IMR-90 (cell line): ENCODE data around the gene EGLN1. TPM values are rescaled to one million over a fixed set of nuclear protein-coding genes. Genes with fewer than 3 reads are reported as not detected.

Experiments used
- ATAC-seq: fragments of 200-7000 bp; cut with Tn5 transposase; 2 replicates; pipeline ENCODE4 v1.9.1; 2020; ENCODE audit warnings: low read depth, mild to moderate bottlenecking, moderate library complexity
- BruUV-seq: library from RNA; stranded (reverse); fragments of 400-500 nt; replicated peaks from 2 replicates; lab custom pipeline; 2021; lab: Mats Ljungman, UMichigan
- CTCF ChIA-PET: fragments of 300-600 bp; formaldehyde crosslinking; extraction: SDS; loops from one replicate; lab custom pipeline; 2021; ENCODE audit warnings: antibody characterized with exemption; lab: Yijun Ruan, JAX
- POLR2A ChIA-PET: fragments of 300-600 bp; sonication (Branson Sonifier 250); formaldehyde crosslinking; loops from one replicate; lab custom pipeline; 2022; ENCODE audit warnings: antibody characterized with exemption; ENCODE audit not compliant: unreplicated experiment; lab: Charles Lee
- DNase-seq: peaks from one replicate; pipeline ENCODE4 v3.0.0; 2013
- H2AFZ ChIP-seq: replicated peaks from 2 replicates; pipeline ENCODE3; 2013; ENCODE audit warnings: low read length, mild to moderate bottlenecking; ENCODE audit not compliant: poor library complexity
- H2AK5ac ChIP-seq: 2 replicates; pipeline ENCODE4 v1.6.1; 2013; ENCODE audit warnings: low read depth, low read length, inconsistent platforms
- H2AK9ac ChIP-seq: replicated peaks from 2 replicates; pipeline ENCODE3; 2013; ENCODE audit warnings: mild to moderate bottlenecking, low read depth, low read length, moderate library complexity; ENCODE audit not compliant: poor library complexity
- H2BK120ac ChIP-seq: 2 replicates; pipeline ENCODE4 v1.6.1; 2013; ENCODE audit warnings: low read depth, low read length, inconsistent platforms
- H2BK15ac ChIP-seq: 3 replicates; pipeline ENCODE4 v1.6.1; 2013; ENCODE audit warnings: low read depth, low read length, inconsistent platforms
- H2BK20ac ChIP-seq: 2 replicates; pipeline ENCODE4 v1.6.1; 2013; ENCODE audit warnings: low read depth, mild to moderate bottlenecking, inconsistent platforms, low read length, moderate library complexity
- H2BK5ac ChIP-seq: 2 replicates; pipeline ENCODE4 v1.6.1; 2013; ENCODE audit warnings: mild to moderate bottlenecking, low read depth, low read length, inconsistent platforms; ENCODE audit not compliant: poor library complexity, severe bottlenecking
- H3K14ac ChIP-seq: replicated peaks from 2 replicates; pipeline ENCODE4 v1.6.1; 2013; ENCODE audit warnings: low read depth, low read length, inconsistent platforms
- H3K18ac ChIP-seq: 2 replicates; pipeline ENCODE4 v1.6.1; 2013; ENCODE audit warnings: low read depth, low read length, control low read depth
- H3K23ac ChIP-seq: 2 replicates; pipeline ENCODE4 v1.6.1; 2013; ENCODE audit warnings: low read depth, low read length, inconsistent platforms
- H3K27ac ChIP-seq: 2 replicates; pipeline ENCODE4 v1.5.1; 2013; ENCODE audit warnings: mild to moderate bottlenecking, control low read depth, low read length; ENCODE audit not compliant: insufficient read depth
- H3K27me3 ChIP-seq: 2 replicates; pipeline ENCODE4 v1.6.1; 2013; ENCODE audit warnings: low read length; ENCODE audit not compliant: control insufficient read depth, insufficient read depth
- H3K36me3 ChIP-seq: 2 replicates; pipeline ENCODE4 v1.6.1; 2013; ENCODE audit warnings: low read length, mixed read lengths; ENCODE audit not compliant: control insufficient read depth, insufficient read depth
- H3K4ac ChIP-seq: 2 replicates; pipeline ENCODE4 v1.6.1; 2013; ENCODE audit warnings: low read depth, low read length, inconsistent platforms
- H3K4me1 ChIP-seq: 2 replicates; pipeline ENCODE4 v1.6.1; 2013; ENCODE audit warnings: low read length, mixed read lengths; ENCODE audit not compliant: control insufficient read depth, insufficient read depth
- H3K4me2 ChIP-seq: 2 replicates; pipeline ENCODE4 v1.6.1; 2013; ENCODE audit warnings: low read depth, mild to moderate bottlenecking, control low read depth, low read length, moderate library complexity
- H3K4me3 ChIP-seq: 2 replicates; pipeline ENCODE4 v1.5.1; 2013; ENCODE audit warnings: low read depth, mild to moderate bottlenecking, control low read depth, low read length, moderate library complexity; ENCODE audit not compliant: insufficient read depth
- H3K56ac ChIP-seq: 2 replicates; pipeline ENCODE4 v1.6.1; 2013; ENCODE audit warnings: low read length, inconsistent platforms; ENCODE audit not compliant: insufficient read depth; ENCODE audit errors: extremely low read depth
- H3K79me1 ChIP-seq, 2 experiments: 2 replicates each; pipeline ENCODE4 v1.6.1; 2013; ENCODE audit warnings: low read length in 2 of 2, inconsistent platforms in 1 of 2, low read depth in 1 of 2
- H3K9ac ChIP-seq: 2 replicates; pipeline ENCODE4 v1.6.1; 2013; ENCODE audit warnings: low read depth, low read length, control low read depth
- H3K9me1 ChIP-seq: 2 replicates; pipeline ENCODE4 v1.6.1; 2013; ENCODE audit warnings: low read length, inconsistent platforms; ENCODE audit not compliant: insufficient read depth
- H3K9me3 ChIP-seq: 2 replicates; pipeline ENCODE4 v1.6.1; 2013; ENCODE audit warnings: low read length; ENCODE audit not compliant: control insufficient read depth, insufficient read depth
- H4K20me1 ChIP-seq: 2 replicates; pipeline ENCODE4 v1.6.1; 2013; ENCODE audit warnings: low read length, inconsistent platforms; ENCODE audit not compliant: insufficient read depth
- H4K5ac ChIP-seq: 2 replicates; pipeline ENCODE4 v1.6.1; 2013; ENCODE audit warnings: mild to moderate bottlenecking, low read depth, low read length, control low read depth
- H4K8ac ChIP-seq, 2 experiments: 2 replicates each; pipeline ENCODE4 v1.6.1; 2013; ENCODE audit warnings: low read depth in 2 of 2, low read length in 2 of 2, control low read depth in 1 of 2, inconsistent platforms in 1 of 2
- H4K91ac ChIP-seq: 2 replicates; pipeline ENCODE4 v1.6.1; 2013; ENCODE audit warnings: low read depth, low read length, inconsistent platforms; ENCODE audit not compliant: insufficient read depth
- BHLHE40 ChIP-seq: fragments of 150-350 bp; IDR thresholded peaks from 2 replicates; pipeline ENCODE4 v1.6.1; 2016; ENCODE audit warnings: mild to moderate bottlenecking, low read depth, low read length
- CHD1 ChIP-seq: IDR thresholded peaks from 2 replicates; pipeline ENCODE4 v1.6.1; 2012; ENCODE audit warnings: low read depth, low read length, improper control_type of control experiment
- MAZ ChIP-seq: IDR thresholded peaks from 2 replicates; pipeline ENCODE4 v1.6.1; 2012; ENCODE audit warnings: low read depth, mild to moderate bottlenecking, low read length, improper control_type of control experiment, moderate library complexity, borderline replicate concordance
- MXI1 ChIP-seq: IDR thresholded peaks from 2 replicates; pipeline ENCODE4 v1.6.1; 2012; ENCODE audit warnings: low read depth, mild to moderate bottlenecking, low read length, moderate library complexity, borderline replicate concordance
- NFE2L2 ChIP-seq: fragments of 150-350 bp; IDR thresholded peaks from 2 replicates; pipeline ENCODE4 v1.6.1; 2016; ENCODE audit warnings: low read depth, mild to moderate bottlenecking, low read length
- POLR2A ChIP-seq: IDR thresholded peaks from 2 replicates; pipeline ENCODE4 v1.6.1; 2012; ENCODE audit warnings: mild to moderate bottlenecking, low read depth, low read length
- RAD21 ChIP-seq: IDR thresholded peaks from 2 replicates; pipeline ENCODE4 v1.6.1; 2012; ENCODE audit warnings: low read length, improper control_type of control experiment
- RCOR1 ChIP-seq: IDR thresholded peaks from 2 replicates; pipeline ENCODE4 v1.6.1; 2012; ENCODE audit warnings: mild to moderate bottlenecking, low read length, improper control_type of control experiment; ENCODE audit not compliant: insufficient replicate concordance
- WGBS, 2 experiments: methylation state at CpG; one replicate each; pipeline versions ENCODE4 v1.1.5 to v1.1.7; 2013; ENCODE audit warnings: missing lambda C conversion rate in 2 of 2; ENCODE audit not compliant: insufficient read length in 1 of 2; ENCODE audit errors: extremely low coverage in 2 of 2; 5-methylcytosine and 5-hydroxymethylcytosine counted together
- dilution Hi-C: fragments of 300-500 bp; cut with HindIII; formaldehyde crosslinking; loops from one replicate; pipeline ENCODE4 v1.14.3; 2018; ENCODE audit warnings: low sequenced_read_pairs; ENCODE audit not compliant: unreplicated experiment
- in situ Hi-C: fragments of 300-500 bp; cut with MboI; formaldehyde crosslinking; loops from 3 replicates; pipeline ENCODE4 v1.14.3; 2019; ENCODE audit warnings: low sequenced_read_pairs, inconsistent platforms, mixed read lengths
- intact Hi-C: fragments of 100-400 bp; cut with micrococcal nuclease; formaldehyde crosslinking; loops from 2 replicates; pipeline ENCODE4 v1.10.0; 2022
- polyA plus RNA-seq, 3 experiments: library from polyadenylated mRNA; depleted of rRNA; stranded (reverse); fragments of >200 nt; gene quantifications; 2 replicates each; pipeline ENCODE4 v1.2.3, GENCODE V29; 2012; ENCODE audit warnings: low replicate concordance in 1 of 3
- total RNA-seq: library from RNA; depleted of rRNA; stranded (reverse); fragments of >200 nt; gene quantifications from 2 replicates; pipeline ENCODE4 v1.2.3, GENCODE V29; 2012
- TF ChIP-seq, protein P1 (sequence below): conservative IDR thresholded peaks from 2 replicates; pipeline ENCODE4 v1.5.1; 2012; ENCODE audit warnings: mild to moderate bottlenecking, low read depth, low read length, improper control_type of control experiment
- TF ChIP-seq, protein P2 (sequence below): fragments of 150-350 bp; IDR thresholded peaks from 2 replicates; pipeline ENCODE4 v1.6.1; 2016; ENCODE audit warnings: low read depth, mild to moderate bottlenecking, low read length, moderate library complexity, borderline replicate concordance

Gene EGLN1
- total and polyA plus RNA-seq, 2 of the 4 experiments (the other 2 are of a cell fraction): 25.7 to 26.9 TPM

DNA sequence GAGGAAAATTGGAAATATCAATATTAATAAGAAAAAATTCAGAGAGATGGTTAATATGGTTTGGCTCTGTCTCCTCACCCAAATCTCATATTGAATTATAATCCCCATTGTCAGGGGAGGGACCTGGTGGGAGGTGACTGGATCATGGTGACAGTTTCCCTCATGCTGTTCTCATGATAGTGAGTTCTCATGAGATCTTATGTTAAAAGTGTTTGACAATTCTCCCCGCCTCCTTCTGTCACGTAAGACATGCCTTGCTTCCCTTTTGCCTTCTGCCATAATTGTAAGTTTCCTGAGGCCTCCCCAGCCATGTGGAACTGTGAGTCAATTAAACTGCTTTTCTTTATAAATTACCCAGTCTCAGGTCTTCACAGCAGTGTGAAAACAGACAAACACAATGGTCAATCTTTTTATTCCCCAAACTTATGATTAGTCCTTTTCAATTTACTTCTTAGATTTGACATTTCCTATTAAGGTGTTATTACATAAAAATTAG is 11.0 kb downstream of the EGLN1 start:
- Histone ChIP-seq H2BK5ac (no peak overlapping the region), H4K5ac (no peak overlapping the region), H2AK5ac (no peak overlapping the region), H2BK120ac (no peak overlapping the region), H3K36me3 (peaks cover 3% of the 10 kb centered on the region; the same call in 1 of the 2 replicates), H3K9me3 (no peaks in the 10 kb centered on the region), H3K9ac (no peak overlapping the region), H4K20me1 (peaks cover 78% of the 10 kb centered on the region), H3K79me1 (peaks cover 3 to 63% of the 10 kb centered on the region in 2 experiments; a peak in 3 of 4 replicates), H3K23ac (peak overlapping the region; percentile 24; the same call in 1 of the 2 replicates), H3K4me2 (no peak overlapping the region), H3K4ac (no peak overlapping the region), H3K4me1 (peaks cover 12% of the 10 kb centered on the region), H4K8ac (no peak overlapping the region), H4K91ac (no peak overlapping the region), H3K9me1 (peaks cover 11% of the 10 kb centered on the region), H2BK20ac (no peak overlapping the region), H3K27me3 (no peaks in the 10 kb centered on the region), H3K56ac (no peak overlapping the region), H3K14ac (no peak overlapping the region), H2AK9ac (no peak overlapping the region), H2BK15ac (no peak overlapping the region), H3K27ac (no peak overlapping the region), H2AFZ (no peak overlapping the region), H3K18ac (no peak overlapping the region), H3K4me3 (no peak overlapping the region)
- TF ChIP-seq POLR2A (no peak), MAZ (no peak), RAD21 (no peak), CHD1 (no peak), NFE2L2 (no peak), RCOR1 (no peak), MXI1 (no peak), BHLHE40 (no peak)
- TF ChIP-seq, protein P1, sequence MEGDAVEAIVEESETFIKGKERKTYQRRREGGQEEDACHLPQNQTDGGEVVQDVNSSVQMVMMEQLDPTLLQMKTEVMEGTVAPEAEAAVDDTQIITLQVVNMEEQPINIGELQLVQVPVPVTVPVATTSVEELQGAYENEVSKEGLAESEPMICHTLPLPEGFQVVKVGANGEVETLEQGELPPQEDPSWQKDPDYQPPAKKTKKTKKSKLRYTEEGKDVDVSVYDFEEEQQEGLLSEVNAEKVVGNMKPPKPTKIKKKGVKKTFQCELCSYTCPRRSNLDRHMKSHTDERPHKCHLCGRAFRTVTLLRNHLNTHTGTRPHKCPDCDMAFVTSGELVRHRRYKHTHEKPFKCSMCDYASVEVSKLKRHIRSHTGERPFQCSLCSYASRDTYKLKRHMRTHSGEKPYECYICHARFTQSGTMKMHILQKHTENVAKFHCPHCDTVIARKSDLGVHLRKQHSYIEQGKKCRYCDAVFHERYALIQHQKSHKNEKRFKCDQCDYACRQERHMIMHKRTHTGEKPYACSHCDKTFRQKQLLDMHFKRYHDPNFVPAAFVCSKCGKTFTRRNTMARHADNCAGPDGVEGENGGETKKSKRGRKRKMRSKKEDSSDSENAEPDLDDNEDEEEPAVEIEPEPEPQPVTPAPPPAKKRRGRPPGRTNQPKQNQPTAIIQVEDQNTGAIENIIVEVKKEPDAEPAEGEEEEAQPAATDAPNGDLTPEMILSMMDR: no peak
- TF ChIP-seq, protein P2, sequence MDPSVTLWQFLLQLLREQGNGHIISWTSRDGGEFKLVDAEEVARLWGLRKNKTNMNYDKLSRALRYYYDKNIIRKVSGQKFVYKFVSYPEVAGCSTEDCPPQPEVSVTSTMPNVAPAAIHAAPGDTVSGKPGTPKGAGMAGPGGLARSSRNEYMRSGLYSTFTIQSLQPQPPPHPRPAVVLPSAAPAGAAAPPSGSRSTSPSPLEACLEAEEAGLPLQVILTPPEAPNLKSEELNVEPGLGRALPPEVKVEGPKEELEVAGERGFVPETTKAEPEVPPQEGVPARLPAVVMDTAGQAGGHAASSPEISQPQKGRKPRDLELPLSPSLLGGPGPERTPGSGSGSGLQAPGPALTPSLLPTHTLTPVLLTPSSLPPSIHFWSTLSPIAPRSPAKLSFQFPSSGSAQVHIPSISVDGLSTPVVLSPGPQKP: no peak
- no CpG with 5 or more reads among the region's 2 CpGs for WGBS, 2 experiments
- ChIA-PET CTCF (no interaction called here), POLR2A (no interaction called here)
- in situ Hi-C loops: no loop called here
- DNase-seq (no peak), ATAC-seq (no peak)
- dilution Hi-C loops: no loop called here
- intact Hi-C loops: no loop called here
- no TSS peak for BruUV-seq
